Brain microvascular endothelial cell (primary cell): ENCODE results near the gene CABP5.
"Not testable (repeated sequence)": the region's sequence is repeated elsewhere in the genome, so short reads cannot be mapped to it uniquely, and the experiment has no call there.

Source experiments
- DNase-seq: peaks from one replicate; pipeline ENCODE4 v3.0.0-alpha.2; 2020
- H3K27ac ChIP-seq: fragments of 250-450 bp; sonication (Bioruptor Pico); 2 replicates; pipeline ENCODE4 v1.5.1; 2020; ENCODE audit warnings: mild to moderate bottlenecking, moderate library complexity
- H3K27me3 ChIP-seq: fragments of 250-450 bp; sonication (Bioruptor Pico); replicated peaks from 2 replicates; pipeline ENCODE4 v1.5.1; 2020; ENCODE audit warnings: mild to moderate bottlenecking
- H3K36me3 ChIP-seq: fragments of 250-450 bp; sonication (Bioruptor Pico); replicated peaks from 2 replicates; pipeline ENCODE4 v1.5.1; 2020; ENCODE audit warnings: mild to moderate bottlenecking
- H3K4me3 ChIP-seq: 2 replicates; pipeline ENCODE4 v1.5.1; 2011; ENCODE audit warnings: low read depth, mild to moderate bottlenecking, control low read depth, low read length, moderate library complexity
- CTCF ChIP-seq: IDR thresholded peaks from 2 replicates; pipeline ENCODE4 v1.5.1; 2011; ENCODE audit warnings: low read depth, mild to moderate bottlenecking, moderate library complexity, low read length, control low read depth, inconsistent platforms; ENCODE audit errors: missing control alignments
- in situ Hi-C: cut with HindIII; loops from 2 replicates; pipeline ENCODE4 v1.10.0; 2017; ENCODE audit warnings: low sequenced_read_pairs, low pct_ligation_motif_present

CABP5 gene

GRCh38 chr19:48043675-48044258, at the start of gene CABP5:
CABP5 (minus strand) TSS chr19:48044079; CDS start chr19:48043922, 157 bp downstream.
- in situ Hi-C loops: no loop called here
- Histone ChIP-seq H3K36me3 (no peaks in the 10 kb centered on the region), H3K27me3 (no peaks in the 10 kb centered on the region), H3K4me3 (no peak within 1 kb of the TSS), H3K27ac (no peak within 1 kb of the TSS)
- no peak for DNase-seq
- no peak for TF ChIP-seq CTCF

GRCh38 chr19:48091111-48091718, 47.3 kb upstream of the CABP5 start:
- H3K4me3 ChIP-seq, H3K36me3 ChIP-seq, in situ Hi-C loops, H3K27me3 ChIP-seq: not testable (repeated sequence)
- H3K27ac ChIP-seq: peak overlapping the region; percentile 47
- peak; percentile 85 for DNase-seq

- TF ChIP-seq CTCF: no peak
- Histone ChIP-seq H3K27me3 (no peaks in the 10 kb centered on the region), H3K36me3 (no peaks in the 10 kb centered on the region), H3K4me3 (no peak overlapping the region), H3K27ac (no peak overlapping the region)
- DNase-seq: no peak
- in situ Hi-C loops: no loop called here
Observed at GRCh38 chr19:48090281-48090802, 46.5 kb upstream of the CABP5 start.

- H3K27me3 ChIP-seq, in situ Hi-C loops, H3K27ac ChIP-seq, H3K36me3 ChIP-seq, H3K4me3 ChIP-seq: not testable (repeated sequence)
- peak; percentile 6 for DNase-seq
Observed at GRCh38 chr19:48088991-48089390, 45.1 kb upstream of the CABP5 start.

- in situ Hi-C loops: no loop called here
- no peak for DNase-seq
- no peaks in the 10 kb centered on the region for H3K36me3 ChIP-seq
- H3K4me3 ChIP-seq: no peak overlapping the region
- TF ChIP-seq CTCF: peak; percentile 15
- no peak overlapping the region for H3K27ac ChIP-seq
- H3K27me3 ChIP-seq: no peaks in the 10 kb centered on the region
Observed at GRCh38 chr19:48085904-48086864, 42.3 kb upstream of the CABP5 start.

- no peak for TF ChIP-seq CTCF
- Histone ChIP-seq H3K27ac (no peak overlapping the region), H3K27me3 (no peaks in the 10 kb centered on the region), H3K36me3 (no peaks in the 10 kb centered on the region), H3K4me3 (no peak overlapping the region)
- in situ Hi-C loops: no loop called here
- no peak for DNase-seq
Observed at GRCh38 chr19:48085076-48085475, 41.2 kb upstream of the CABP5 start.
